A204.1 (cell line): ENCODE data around the gene CYB5D1.
"Not testable (repeated sequence)": the region's sequence is repeated elsewhere in the genome, so short reads cannot be mapped to it uniquely, and the experiment has no call there.

Experiments
- FAIRE-seq: peaks from 2 replicates; lab custom pipeline; 2012; peaks lifted over from hg19 to GRCh38; lab: Jason Lieb, UNC

The CYB5D1 gene, protein sequence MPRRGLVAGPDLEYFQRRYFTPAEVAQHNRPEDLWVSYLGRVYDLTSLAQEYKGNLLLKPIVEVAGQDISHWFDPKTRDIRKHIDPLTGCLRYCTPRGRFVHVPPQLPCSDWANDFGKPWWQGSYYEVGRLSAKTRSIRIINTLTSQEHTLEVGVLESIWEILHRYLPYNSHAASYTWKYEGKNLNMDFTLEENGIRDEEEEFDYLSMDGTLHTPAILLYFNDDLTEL

GRCh38 chr17:7857713-7858521 lies at the start of gene CYB5D1:
Gene CYB5D1 (plus strand): TSS chr17:7858003. CDS start chr17:7858135, 132 bp downstream.
- FAIRE-seq = no peak

DNA sequence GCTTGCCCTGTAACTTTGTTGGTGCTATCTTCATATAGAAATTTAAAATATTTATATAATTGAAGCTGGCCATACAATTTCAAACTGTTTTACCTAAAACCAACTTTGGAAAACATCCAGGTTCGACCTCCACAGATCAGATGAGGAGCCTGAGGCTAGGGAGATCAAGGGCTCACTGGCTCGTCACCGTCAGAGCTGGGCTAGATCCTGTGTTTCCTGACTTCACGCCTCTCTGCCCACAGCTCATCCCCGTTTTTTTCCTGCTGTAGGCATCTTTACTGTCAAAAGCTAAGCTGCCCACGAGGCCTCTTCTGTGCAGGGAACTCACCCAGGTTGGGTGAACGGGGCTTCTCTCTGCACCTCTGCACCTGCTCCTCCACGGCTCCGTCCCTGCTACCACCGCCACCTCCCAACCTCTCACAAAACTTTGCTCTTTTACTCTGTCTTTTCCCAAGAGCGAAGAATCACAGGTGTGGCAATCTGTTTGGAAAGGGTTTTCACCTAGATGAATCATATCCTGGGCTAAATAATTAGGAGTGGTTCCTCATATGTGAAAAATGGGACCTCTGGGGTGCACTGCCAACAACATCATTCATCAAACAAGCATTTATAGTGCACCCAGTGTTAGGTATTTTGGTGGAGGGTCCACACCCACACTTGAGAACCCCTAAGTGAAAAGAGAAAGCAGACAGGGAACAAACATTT lies 48.6 kb upstream of the CYB5D1 start:
- no peak for FAIRE-seq

GRCh38 chr17:7809791-7810343 lies 47.9 kb upstream of the CYB5D1 start:
- not testable (repeated sequence) for FAIRE-seq

GRCh38 chr17:7811251-7811650 lies 46.6 kb upstream of the CYB5D1 start:
- no peak for FAIRE-seq

DNA sequence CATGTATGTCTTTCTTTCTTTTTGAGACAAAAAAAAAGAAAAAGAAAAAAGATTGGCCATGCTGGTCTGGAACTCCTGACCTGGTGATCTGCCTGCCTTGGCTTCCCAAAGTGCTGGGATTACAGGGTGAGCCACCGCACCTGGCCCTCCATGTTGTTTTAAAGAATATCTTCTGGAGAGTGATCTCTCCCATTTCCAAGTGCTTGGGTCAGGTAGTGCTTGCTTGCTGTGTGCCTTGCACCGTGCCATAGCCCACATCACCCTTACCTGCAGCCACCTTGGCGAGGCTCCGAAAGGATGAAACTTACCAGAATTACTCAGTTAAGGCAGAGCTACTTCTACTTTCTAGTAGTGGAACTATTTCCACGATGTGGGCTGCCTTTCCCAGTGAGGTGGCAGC lies 42.8 kb upstream of the CYB5D1 start:
- no peak for FAIRE-seq

DNA sequence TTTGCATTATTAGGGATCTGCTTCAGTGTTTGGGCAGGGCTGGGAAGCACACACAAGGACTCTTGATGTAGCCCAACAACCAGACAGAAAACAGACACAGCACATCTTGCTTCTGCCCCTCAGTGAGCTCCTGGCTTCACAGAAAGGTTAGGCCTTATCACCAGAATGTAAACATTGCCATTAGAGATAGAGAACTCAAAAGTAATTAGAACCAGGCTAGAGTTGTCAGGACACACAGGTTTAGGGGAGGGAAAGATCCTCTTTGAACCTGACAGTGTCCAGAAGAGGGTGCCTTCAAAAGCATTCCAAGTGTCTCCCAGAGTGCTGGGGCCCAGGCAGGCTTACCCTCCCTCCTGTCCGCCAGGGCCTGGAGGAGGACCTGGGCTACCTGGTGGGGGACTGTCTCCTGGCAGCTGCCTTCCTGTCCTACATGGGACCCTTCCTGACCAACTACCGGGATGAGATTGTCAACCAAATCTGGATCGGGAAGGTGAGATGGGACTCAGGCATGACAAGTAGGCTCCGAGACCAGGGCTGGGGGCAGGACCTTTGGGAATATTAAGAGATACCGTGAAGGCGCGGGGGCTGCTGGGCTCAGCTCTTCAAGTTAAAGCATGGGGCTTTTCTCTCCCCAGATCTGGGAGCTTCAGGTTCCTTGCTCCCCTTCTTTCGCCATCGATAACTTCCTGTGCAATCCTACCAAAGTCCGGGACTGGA lies 40.7 kb upstream of the CYB5D1 start:
- no peak for FAIRE-seq

DNA sequence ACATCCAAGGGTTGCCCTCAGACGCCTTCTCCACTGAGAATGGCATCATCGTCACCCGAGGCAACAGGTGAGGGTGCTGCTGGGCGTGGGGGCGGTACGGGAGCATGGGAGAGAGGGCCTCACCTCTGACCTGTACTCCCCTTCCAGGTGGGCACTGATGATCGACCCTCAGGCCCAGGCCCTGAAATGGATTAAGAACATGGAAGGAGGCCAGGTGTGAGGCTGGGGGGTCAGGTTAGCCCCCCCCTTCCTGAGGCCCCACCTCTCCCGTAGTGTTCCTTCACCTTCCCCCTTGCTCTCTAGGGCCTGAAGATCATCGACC lies 40.2 kb upstream of the CYB5D1 start:
- no peak for FAIRE-seq

- no peak for FAIRE-seq
Measured at GRCh38 chr17:7818026-7818425, 39.8 kb upstream of the CYB5D1 start.

- no peak for FAIRE-seq
Measured at GRCh38 chr17:7818746-7819645, 38.8 kb upstream of the CYB5D1 start.

- FAIRE-seq = no peak
Measured at GRCh38 chr17:7820231-7820630, 37.6 kb upstream of the CYB5D1 start.

DNA sequence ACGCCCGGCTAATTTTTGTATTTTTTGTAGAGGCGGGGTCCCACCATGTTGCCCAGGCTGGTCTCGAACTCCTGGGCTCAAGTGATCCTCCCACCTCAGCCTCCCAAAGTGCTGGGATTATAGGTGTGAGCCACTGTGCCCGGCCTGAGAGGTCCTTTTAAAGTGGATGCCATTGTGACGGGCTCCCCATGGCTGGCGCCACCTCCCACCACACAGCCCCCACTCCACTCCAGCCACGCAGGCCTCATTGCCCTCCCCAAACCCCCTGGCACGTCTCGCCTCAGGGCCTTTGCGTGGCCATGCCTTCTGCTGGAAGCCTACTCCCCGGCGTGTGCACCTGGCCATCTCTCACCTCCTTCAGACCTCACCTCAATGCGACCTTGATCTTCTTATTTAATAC lies 35.7 kb upstream of the CYB5D1 start:
- no peak for FAIRE-seq

GRCh38 chr17:7823581-7824001 lies 34.2 kb upstream of the CYB5D1 start:
- FAIRE-seq = no peak

DNA sequence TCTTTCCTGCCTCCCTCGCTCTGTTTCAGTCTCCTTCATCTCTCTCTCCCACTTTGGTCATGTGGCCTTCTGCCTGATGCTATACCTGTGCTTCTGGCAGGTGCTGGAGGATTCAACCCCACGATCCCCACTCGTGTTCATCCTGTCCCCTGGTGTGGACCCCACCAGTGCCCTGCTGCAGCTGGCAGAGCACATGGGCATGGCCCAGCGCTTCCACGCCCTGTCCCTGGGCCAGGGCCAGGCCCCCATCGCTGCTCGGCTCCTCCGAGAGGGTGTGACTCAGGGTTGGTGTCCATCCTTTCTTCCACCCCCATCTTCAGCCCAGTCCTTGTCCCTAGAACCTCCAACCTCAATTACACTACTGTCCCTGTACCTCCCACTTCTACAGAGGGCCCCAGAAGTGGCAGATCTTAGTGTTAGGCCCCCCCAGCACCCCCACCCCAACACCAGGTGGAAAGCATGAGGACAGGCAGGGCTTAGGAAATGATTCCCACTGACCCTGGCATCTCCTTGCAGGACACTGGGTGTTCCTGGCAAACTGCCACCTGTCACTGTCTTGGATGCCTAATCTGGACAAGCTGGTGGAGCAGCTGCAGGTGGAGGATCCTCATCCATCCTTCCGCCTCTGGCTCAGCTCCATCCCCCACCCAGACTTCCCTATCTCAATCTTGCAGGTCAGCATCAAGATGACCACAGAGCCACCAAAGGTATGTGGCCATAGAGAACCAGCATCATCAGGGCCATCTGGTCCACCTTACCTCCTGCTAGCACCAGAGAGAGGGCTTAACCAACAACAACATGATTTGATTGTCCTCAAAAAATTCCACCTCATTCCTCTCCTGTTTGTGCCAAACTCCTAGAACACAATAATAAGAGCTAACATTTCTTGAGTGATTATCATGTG lies 33.5 kb upstream of the CYB5D1 start:
- FAIRE-seq = no peak

GRCh38 chr17:7825206-7825990 lies 32.4 kb upstream of the CYB5D1 start:
- no peak for FAIRE-seq

DNA sequence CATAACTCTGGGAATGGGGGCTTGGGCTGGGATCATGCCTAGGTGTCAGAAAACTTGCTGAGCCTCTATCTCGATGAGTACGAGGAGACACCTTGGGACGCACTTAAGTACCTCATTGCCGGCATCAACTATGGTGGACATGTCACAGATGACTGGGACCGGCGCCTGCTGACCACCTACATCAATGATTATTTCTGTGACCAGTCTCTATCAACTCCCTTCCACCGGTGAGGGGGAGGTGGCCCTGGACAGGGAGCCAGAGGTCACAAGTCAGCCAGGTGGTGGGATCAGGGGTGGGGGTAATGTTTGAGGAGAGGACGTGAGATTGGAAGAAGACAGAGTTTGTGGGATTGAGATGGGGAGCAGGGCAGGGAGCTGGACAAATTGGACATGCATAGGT lies 27.2 kb upstream of the CYB5D1 start:
- no peak for FAIRE-seq

DNA sequence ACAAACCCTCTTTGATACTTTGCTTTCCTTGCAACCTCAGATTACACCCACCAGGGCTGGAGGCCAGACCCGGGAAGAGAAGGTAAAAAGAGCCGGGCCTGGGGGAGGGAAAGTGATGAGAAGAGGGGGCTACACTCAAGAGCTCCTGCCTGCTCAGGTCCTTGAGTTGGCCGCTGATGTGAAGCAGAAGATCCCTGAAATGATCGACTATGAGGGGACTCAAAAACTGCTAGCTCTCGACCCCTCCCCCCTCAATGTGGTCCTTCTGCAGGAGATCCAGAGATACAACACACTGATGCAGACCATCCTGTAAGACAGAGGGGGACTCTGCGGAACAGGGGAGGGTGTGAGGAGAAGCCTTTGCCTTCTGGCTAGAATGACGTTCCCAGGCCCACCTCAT lies 26.6 kb upstream of the CYB5D1 start:
- FAIRE-seq = no peak

DNA sequence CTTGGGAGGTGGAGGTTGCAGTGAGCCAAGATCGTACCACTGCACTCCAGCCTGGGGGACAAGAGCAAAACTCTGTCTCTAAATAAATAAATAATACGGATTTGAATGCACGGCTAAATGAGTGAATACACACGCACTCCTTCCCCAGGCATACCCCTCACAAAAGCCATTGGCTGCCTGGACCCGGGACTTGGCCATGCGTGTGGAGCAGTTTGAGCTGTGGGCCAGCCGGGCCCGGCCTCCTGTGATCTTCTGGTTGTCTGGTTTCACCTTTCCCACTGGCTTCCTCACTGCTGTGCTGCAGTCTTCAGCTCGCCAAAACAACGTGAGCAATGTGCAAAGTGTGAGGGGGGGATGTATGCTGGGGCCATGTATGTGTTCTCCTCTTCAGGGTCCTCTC lies 25.4 kb upstream of the CYB5D1 start:
- no peak for FAIRE-seq

GRCh38 chr17:7833011-7833794 lies 24.6 kb upstream of the CYB5D1 start:
- no peak for FAIRE-seq
